ENCODE results near the gene STX8. TPM values are rescaled to one million over a fixed set of nuclear protein-coding genes. Genes with fewer than 3 reads are reported as not detected.

The STX8 gene
- total and polyA plus RNA-seq, 8 donors, result 26.9 to 37.4 (median 32.3) TPM

GRCh38 chr17:9473711-9474110, 101.9 kb downstream of the STX8 start:
- H3K36me3 ChIP-seq, result no peaks in the 10 kb centered on the region
- ATAC-seq (peak in 1 of 4 donors; percentile 27), FAIRE-seq (no peak), DNase-seq (no peak)
- no peaks in the 10 kb centered on the region for H3K9me3 ChIP-seq
- H3K4me1 ChIP-seq, result peaks cover 2 to 4% (median 3%) of the 10 kb centered on the region in 3 donors
- no peaks in the 10 kb centered on the region for H3K27me3 ChIP-seq
- intact Hi-C loops (cut with DNase I), result no loop called here
- 75% methylated on average over 4 of the region's 4 CpGs for WGBS, 2 donors
- no peak overlapping the region for H3K27ac ChIP-seq
- no peak overlapping the region for H3K4me3 ChIP-seq
- TF ChIP-seq, protein P1, sequence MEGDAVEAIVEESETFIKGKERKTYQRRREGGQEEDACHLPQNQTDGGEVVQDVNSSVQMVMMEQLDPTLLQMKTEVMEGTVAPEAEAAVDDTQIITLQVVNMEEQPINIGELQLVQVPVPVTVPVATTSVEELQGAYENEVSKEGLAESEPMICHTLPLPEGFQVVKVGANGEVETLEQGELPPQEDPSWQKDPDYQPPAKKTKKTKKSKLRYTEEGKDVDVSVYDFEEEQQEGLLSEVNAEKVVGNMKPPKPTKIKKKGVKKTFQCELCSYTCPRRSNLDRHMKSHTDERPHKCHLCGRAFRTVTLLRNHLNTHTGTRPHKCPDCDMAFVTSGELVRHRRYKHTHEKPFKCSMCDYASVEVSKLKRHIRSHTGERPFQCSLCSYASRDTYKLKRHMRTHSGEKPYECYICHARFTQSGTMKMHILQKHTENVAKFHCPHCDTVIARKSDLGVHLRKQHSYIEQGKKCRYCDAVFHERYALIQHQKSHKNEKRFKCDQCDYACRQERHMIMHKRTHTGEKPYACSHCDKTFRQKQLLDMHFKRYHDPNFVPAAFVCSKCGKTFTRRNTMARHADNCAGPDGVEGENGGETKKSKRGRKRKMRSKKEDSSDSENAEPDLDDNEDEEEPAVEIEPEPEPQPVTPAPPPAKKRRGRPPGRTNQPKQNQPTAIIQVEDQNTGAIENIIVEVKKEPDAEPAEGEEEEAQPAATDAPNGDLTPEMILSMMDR (IDR thresholded peaks at IDR 0.05), result no peak

GRCh38 chr17:9472541-9472940, 103.1 kb downstream of the STX8 start:
- H3K9me3 ChIP-seq, result no peaks in the 10 kb centered on the region
- TF ChIP-seq, protein P1 (IDR thresholded peaks at IDR 0.05), result no peak
- H3K36me3 ChIP-seq, result no peaks in the 10 kb centered on the region
- no peak overlapping the region for H3K4me3 ChIP-seq
- DNase-seq (no peak), FAIRE-seq (no peak), ATAC-seq (no peak)
- no peaks in the 10 kb centered on the region for H3K27me3 ChIP-seq
- H3K27ac ChIP-seq, result no peak overlapping the region
- WGBS, 2 donors, result 96 to 97% methylated on average over 3 of the region's 3 CpGs
- peaks cover 3 to 9% (median 7%) of the 10 kb centered on the region in 3 donors for H3K4me1 ChIP-seq
- intact Hi-C loops (cut with DNase I), result no loop called here

DNA sequence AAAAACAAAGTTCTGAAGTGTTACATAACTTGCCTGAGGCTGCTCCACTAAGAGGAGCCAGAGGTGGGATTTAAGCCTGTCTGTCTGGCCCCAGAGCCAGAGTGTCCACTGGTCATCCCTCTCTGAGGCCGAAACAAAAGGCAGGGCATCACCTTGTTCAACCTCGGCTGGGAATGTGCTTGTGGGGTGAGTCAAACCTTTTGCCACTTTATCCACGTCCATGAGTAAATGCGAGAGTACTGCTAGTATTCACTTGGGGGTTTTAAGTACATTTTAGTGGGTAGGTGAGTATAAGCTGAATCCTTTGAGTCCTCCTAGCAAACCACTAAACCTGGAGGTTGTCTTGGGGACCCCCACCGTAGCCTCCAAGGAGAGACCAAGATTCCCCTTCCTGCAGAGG, 103.5 kb downstream of the STX8 start:
- DNase-seq, result no peak
- H3K4me1 ChIP-seq, result peaks cover 3 to 9% (median 7%) of the 10 kb centered on the region in 3 donors
- intact Hi-C loops (cut with DNase I), result no loop called here
- no peak overlapping the region for H3K27ac ChIP-seq
- H3K4me3 ChIP-seq, result no peak overlapping the region
- H3K27me3 ChIP-seq, result no peaks in the 10 kb centered on the region
- FAIRE-seq, result no peak
- TF ChIP-seq, protein P1 (IDR thresholded peaks at IDR 0.05), result no peak
- ATAC-seq, result no peak
- no peaks in the 10 kb centered on the region for H3K36me3 ChIP-seq
- 94 to 96% methylated on average over 5 of the region's 5 CpGs for WGBS, 2 donors
- no peaks in the 10 kb centered on the region for H3K9me3 ChIP-seq

- ATAC-seq (no peak), DNase-seq (no peak), FAIRE-seq (no peak)
- no peaks in the 10 kb centered on the region for H3K27me3 ChIP-seq
- H3K27ac ChIP-seq, result no peak overlapping the region
- intact Hi-C loops (cut with DNase I), result no loop called here
- peaks cover 3 to 9% (median 7%) of the 10 kb centered on the region in 3 donors for H3K4me1 ChIP-seq
- H3K36me3 ChIP-seq, result no peaks in the 10 kb centered on the region
- TF ChIP-seq, protein P1 (IDR thresholded peaks at IDR 0.05), result no peak
- no peak overlapping the region for H3K4me3 ChIP-seq
- no peaks in the 10 kb centered on the region for H3K9me3 ChIP-seq
- WGBS, 2 donors, result 89% methylated on average over 4 of the region's 4 CpGs
Measured at GRCh38 chr17:9470171-9470570, 105.4 kb downstream of the STX8 start.

- DNase-seq, result no peak
- no peaks in the 10 kb centered on the region for H3K9me3 ChIP-seq
- FAIRE-seq, result no peak
- no peak overlapping the region for H3K27ac ChIP-seq
- peak; percentile 32 to 70 (median 58) for ATAC-seq
- no peaks in the 10 kb centered on the region for H3K36me3 ChIP-seq
- peaks cover 3 to 9% (median 7%) of the 10 kb centered on the region in 3 donors for H3K4me1 ChIP-seq
- no peaks in the 10 kb centered on the region for H3K27me3 ChIP-seq
- 40 to 44% methylated on average over 4 of the region's 4 CpGs for WGBS, 2 donors
- TF ChIP-seq, protein P1 (IDR thresholded peaks at IDR 0.05), result no peak
- intact Hi-C loops (cut with DNase I), result no loop called here
- no peak overlapping the region for H3K4me3 ChIP-seq
Measured at GRCh38 chr17:9468937-9469336, 106.7 kb downstream of the STX8 start.
